Measurements from ENCODE around the gene GDPD5. TPM values are rescaled to one million over a fixed set of nuclear protein-coding genes. Genes with fewer than 3 reads are reported as not detected.

Gene GDPD5
- total and polyA plus RNA-seq, 2 donors (not counting 1 experiment from before 2014, with no cell fraction given), result 59.1 to 102 TPM

DNA sequence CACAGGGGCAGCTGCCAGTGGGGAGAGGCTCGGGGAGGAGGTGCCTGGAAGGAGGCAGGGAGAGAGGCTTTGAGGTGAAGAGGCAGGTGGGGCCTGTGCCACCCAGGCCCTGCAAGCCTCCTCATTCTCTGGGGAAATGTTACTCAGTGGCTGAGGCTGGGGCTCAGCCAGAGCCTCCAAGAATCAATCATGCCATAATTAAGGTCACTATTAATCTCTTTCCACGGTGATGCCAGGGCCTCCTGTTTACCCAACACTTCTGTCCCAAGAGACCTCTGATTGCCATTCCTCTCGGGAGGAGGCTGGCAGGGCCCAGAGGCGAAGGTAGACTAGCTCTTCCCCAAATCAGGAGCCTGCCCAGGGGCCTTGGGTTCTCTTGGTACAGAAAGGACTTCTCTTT, 38.4 kb downstream of the GDPD5 start:
- no peak overlapping the region for H3K27ac ChIP-seq (ENCODE audit: low read length in 2 of 2)
- H3K9me3 ChIP-seq (ENCODE audit: control extremely low read depth in 1 of 3, control insufficient read depth in 2 of 3, insufficient read depth in 1 of 3, low read length in 2 of 3), result peaks cover 0 to 5% (median 0%) of the 10 kb centered on the region in 3 donors
- peaks cover 6 to 8% of the 10 kb centered on the region in 2 donors for H3K4me1 ChIP-seq (ENCODE audit: control insufficient read depth in 2 of 2, insufficient read depth in 2 of 2, low read length in 2 of 2)
- WGBS (ENCODE audit: insufficient coverage), result 72% methylated on average over 3 of the region's 4 CpGs
- Mint-ChIP-seq H3K27ac (no peak overlapping the region), H3K4me3 (no peak overlapping the region), H3K9me3 (ENCODE audit: insufficient read depth) (no peaks in the 10 kb centered on the region), H3K27me3 (no peaks in the 10 kb centered on the region), H3K4me1 (peaks cover 11% of the 10 kb centered on the region)
- H3K79me2 ChIP-seq (ENCODE audit: control insufficient read depth, insufficient read depth, low read length), result no peaks in the 10 kb centered on the region
- no peak for ATAC-seq (ENCODE audit: low read depth)
- TF ChIP-seq, protein P1, sequence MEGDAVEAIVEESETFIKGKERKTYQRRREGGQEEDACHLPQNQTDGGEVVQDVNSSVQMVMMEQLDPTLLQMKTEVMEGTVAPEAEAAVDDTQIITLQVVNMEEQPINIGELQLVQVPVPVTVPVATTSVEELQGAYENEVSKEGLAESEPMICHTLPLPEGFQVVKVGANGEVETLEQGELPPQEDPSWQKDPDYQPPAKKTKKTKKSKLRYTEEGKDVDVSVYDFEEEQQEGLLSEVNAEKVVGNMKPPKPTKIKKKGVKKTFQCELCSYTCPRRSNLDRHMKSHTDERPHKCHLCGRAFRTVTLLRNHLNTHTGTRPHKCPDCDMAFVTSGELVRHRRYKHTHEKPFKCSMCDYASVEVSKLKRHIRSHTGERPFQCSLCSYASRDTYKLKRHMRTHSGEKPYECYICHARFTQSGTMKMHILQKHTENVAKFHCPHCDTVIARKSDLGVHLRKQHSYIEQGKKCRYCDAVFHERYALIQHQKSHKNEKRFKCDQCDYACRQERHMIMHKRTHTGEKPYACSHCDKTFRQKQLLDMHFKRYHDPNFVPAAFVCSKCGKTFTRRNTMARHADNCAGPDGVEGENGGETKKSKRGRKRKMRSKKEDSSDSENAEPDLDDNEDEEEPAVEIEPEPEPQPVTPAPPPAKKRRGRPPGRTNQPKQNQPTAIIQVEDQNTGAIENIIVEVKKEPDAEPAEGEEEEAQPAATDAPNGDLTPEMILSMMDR (IDR thresholded peaks at IDR 0.05), result no peak
- no peak for TF ChIP-seq EZH2 (IDR thresholded peaks at IDR 0.05; ENCODE audit: borderline replicate concordance, insufficient read depth, low read depth, low read length, poor library complexity, severe bottlenecking)
- no peak overlapping the region for H3K4me2 ChIP-seq (replicated peaks; ENCODE audit: low read depth, low read length, poor library complexity, severe bottlenecking)
- no peak overlapping the region for H3K9ac ChIP-seq (ENCODE audit: low read length)
- no peaks in the 10 kb centered on the region for H4K20me1 ChIP-seq (ENCODE audit: control insufficient read depth, insufficient read depth, low read length, poor library complexity, severe bottlenecking)
- H3K4me3 ChIP-seq (ENCODE audit: control extremely low read depth in 1 of 5, extremely low read depth in 1 of 5, insufficient read depth in 1 of 5, low read depth in 2 of 5, low read length in 4 of 5), result no peak overlapping the region
- CTCF ChIA-PET, result no interaction called here
- intact Hi-C loops (cut with micrococcal nuclease), result no loop called here
- H3K27me3 ChIP-seq (replicated peaks in 1 of 4; ENCODE audit: control extremely low read depth in 1 of 4, control insufficient read depth in 3 of 4, insufficient read depth in 4 of 4, low read length in 3 of 4), result no peaks in the 10 kb centered on the region
- no peaks in the 10 kb centered on the region for H3K36me3 ChIP-seq (replicated peaks in 1 of 2; ENCODE audit: control extremely low read depth in 1 of 2, control insufficient read depth in 1 of 2, extremely low read depth in 1 of 2, insufficient read depth in 2 of 2, low read length in 1 of 2)
- no peak overlapping the region for H2AFZ ChIP-seq (ENCODE audit: insufficient read depth, low read depth, low read length, poor library complexity, severe bottlenecking)
- POLR2A ChIA-PET, result no interaction called here
- no peak for DNase-seq

DNA sequence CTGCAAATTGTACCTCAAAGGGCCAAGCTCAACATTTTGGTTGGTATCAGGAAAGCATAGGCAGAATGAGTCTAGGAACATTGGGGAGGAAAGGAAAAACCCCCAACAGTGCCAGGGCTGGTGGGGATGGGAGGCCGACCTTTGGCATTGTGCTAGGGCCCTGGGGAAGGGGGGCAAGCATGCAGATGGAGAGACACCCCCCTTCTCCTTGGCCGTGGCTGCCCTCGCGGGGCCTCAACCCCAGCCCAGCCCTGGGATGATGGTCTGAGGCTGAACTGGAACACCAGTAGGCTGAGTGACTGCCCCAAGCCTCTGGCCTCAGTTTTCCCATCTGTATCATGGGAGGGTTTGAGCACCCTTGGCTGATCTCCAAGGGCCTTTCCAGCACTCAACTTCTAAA, 40.0 kb downstream of the GDPD5 start:
- Mint-ChIP-seq H3K4me1 (peaks cover 2% of the 10 kb centered on the region), H3K4me3 (no peak overlapping the region), H3K9me3 (ENCODE audit: insufficient read depth) (no peaks in the 10 kb centered on the region), H3K27me3 (no peaks in the 10 kb centered on the region), H3K27ac (no peak overlapping the region)
- POLR2A ChIA-PET, result no interaction called here
- no peak overlapping the region for H3K4me2 ChIP-seq (replicated peaks; ENCODE audit: low read depth, low read length, poor library complexity, severe bottlenecking)
- CTCF ChIA-PET, result no interaction called here
- WGBS (ENCODE audit: insufficient coverage), result 100% methylated on average over 1 of the region's 4 CpGs
- no peaks in the 10 kb centered on the region for H3K27me3 ChIP-seq (replicated peaks in 1 of 4; ENCODE audit: control extremely low read depth in 1 of 4, control insufficient read depth in 3 of 4, insufficient read depth in 4 of 4, low read length in 3 of 4)
- H4K20me1 ChIP-seq (ENCODE audit: control insufficient read depth, insufficient read depth, low read length, poor library complexity, severe bottlenecking), result no peaks in the 10 kb centered on the region
- no peaks in the 10 kb centered on the region for H3K9me3 ChIP-seq (ENCODE audit: control extremely low read depth in 1 of 3, control insufficient read depth in 2 of 3, insufficient read depth in 1 of 3, low read length in 2 of 3)
- TF ChIP-seq EZH2 (IDR thresholded peaks at IDR 0.05; ENCODE audit: borderline replicate concordance, insufficient read depth, low read depth, low read length, poor library complexity, severe bottlenecking), result no peak
- TF ChIP-seq, protein P1 (IDR thresholded peaks at IDR 0.05), result no peak
- no peaks in the 10 kb centered on the region for H3K4me1 ChIP-seq (ENCODE audit: control insufficient read depth in 2 of 2, insufficient read depth in 2 of 2, low read length in 2 of 2)
- no peak overlapping the region for H3K27ac ChIP-seq (ENCODE audit: low read length in 2 of 2)
- no peaks in the 10 kb centered on the region for H3K79me2 ChIP-seq (ENCODE audit: control insufficient read depth, insufficient read depth, low read length)
- no peak for DNase-seq
- intact Hi-C loops (cut with micrococcal nuclease), result no loop called here
- no peak overlapping the region for H3K4me3 ChIP-seq (ENCODE audit: control extremely low read depth in 1 of 5, extremely low read depth in 1 of 5, insufficient read depth in 1 of 5, low read depth in 2 of 5, low read length in 4 of 5)
- H3K36me3 ChIP-seq (replicated peaks in 1 of 2; ENCODE audit: control extremely low read depth in 1 of 2, control insufficient read depth in 1 of 2, extremely low read depth in 1 of 2, insufficient read depth in 2 of 2, low read length in 1 of 2), result no peaks in the 10 kb centered on the region
- no peak for ATAC-seq (ENCODE audit: low read depth)
- no peak overlapping the region for H3K9ac ChIP-seq (ENCODE audit: low read length)
- no peak overlapping the region for H2AFZ ChIP-seq (ENCODE audit: insufficient read depth, low read depth, low read length, poor library complexity, severe bottlenecking)
